Spleen (tissue), 11 donors: ENCODE data around the gene SLC38A6. TPM values are rescaled to one million over a fixed set of nuclear protein-coding genes. Genes with fewer than 3 reads are reported as not detected.
"Not testable (repeated sequence)": the region's sequence is repeated elsewhere in the genome, so short reads cannot be mapped to it uniquely, and the experiment has no call there.

Experiments used
- DNase-seq: peaks from one replicate; pipeline ENCODE4 v3.0.0-alpha.2; 2020
- H3K27ac ChIP-seq, 8 donors: fragments of 200-600 bp; sonication (generic) in 7 of 8; 1 replicate in 4 of 8; 2 replicates in 4 of 8; pipeline versions ENCODE4 v1.5.0 to v1.8.0; 2016 to 2021; ENCODE audit warnings: inconsistent platforms in 4 of 8, mild to moderate bottlenecking in 4 of 8, moderate library complexity in 1 of 8
- H3K27me3 ChIP-seq, 7 donors: fragments of 200-600 bp; sonication (generic) in 6 of 7; replicated peaks in 1 of 7; 1 replicate in 4 of 7; 2 replicates in 3 of 7; pipeline versions ENCODE4 v1.5.0 to v1.8.0; 2016 to 2021; ENCODE audit warnings: inconsistent platforms in 3 of 7, mild to moderate bottlenecking in 1 of 7
- H3K36me3 ChIP-seq, 6 donors: fragments of 200-600 bp; sonication (generic) in 5 of 6; 1 replicate in 4 of 6; 2 replicates in 2 of 6; pipeline versions ENCODE4 v1.5.0 to v1.8.0; 2016 to 2021; ENCODE audit warnings: inconsistent platforms in 2 of 6
- H3K4me1 ChIP-seq, 6 donors: fragments of 200-600 bp; sonication (generic) in 5 of 6; 1 replicate in 3 of 6; 2 replicates in 3 of 6; pipeline versions ENCODE4 v1.5.0 to v1.8.0; 2016 to 2021; ENCODE audit warnings: inconsistent platforms in 3 of 6
- H3K4me3 ChIP-seq, 8 donors: fragments of 200-600 bp; sonication (generic) in 7 of 8; 1 replicate in 4 of 8; 2 replicates in 4 of 8; pipeline versions ENCODE4 v1.5.0 to v1.8.0; 2016 to 2021; ENCODE audit warnings: inconsistent platforms in 4 of 8, mild to moderate bottlenecking in 4 of 8, moderate library complexity in 2 of 8
- H3K9me3 ChIP-seq, 8 donors: fragments of 200-600 bp; sonication (generic) in 7 of 8; 1 replicate in 4 of 8; 2 replicates in 4 of 8; pipeline versions ENCODE4 v1.5.0 to v1.8.0; 2016 to 2021; ENCODE audit warnings: inconsistent platforms in 4 of 8
- CTCF ChIP-seq, 11 experiments: fragments of 200-600 bp in 7 of 11; fragments of 450-650 bp in 4 of 11; sonication (generic) in 4 of 11; IDR thresholded peaks in 8 of 11; conservative IDR thresholded peaks in 3 of 11; 1 replicate in 7 of 11; 2 replicates in 4 of 11; pipeline versions ENCODE4 v1.4.0 to v1.8.0; 2016 to 2021; ENCODE audit warnings: antibody characterized with exemption in 11 of 11, inconsistent platforms in 4 of 11, mild to moderate bottlenecking in 1 of 11
- POLR2A ChIP-seq, 3 donors: fragments of 450-650 bp; IDR thresholded peaks; one replicate each; pipeline ENCODE4 v1.5.1; 2017; ENCODE audit warnings: antibody characterized with exemption in 3 of 3, mild to moderate bottlenecking in 1 of 3
- POLR2AphosphoS5 ChIP-seq, 3 donors: sonication (generic); formaldehyde crosslinking; IDR thresholded peaks; one replicate each; pipeline ENCODE4 v1.5.1; 2017; ENCODE audit warnings: antibody characterized with exemption in 3 of 3
- WGBS, 5 donors: extraction: QIAGEN DNeasy Blood & Tissue Kit in 3 of 5; methylation state at CpG; one replicate each; pipeline versions ENCODE4 v1.1.5 to v1.1.7; 2013 to 2018; 5-methylcytosine and 5-hydroxymethylcytosine counted together
- intact Hi-C: fragments of 100-400 bp; cut with DNase I; formaldehyde crosslinking; loops from one replicate; pipeline ENCODE4 v1.15.0; 2023; ENCODE audit warnings: low total_unique reads
- polyA plus RNA-seq, 3 donors: library from polyadenylated mRNA; stranded (reverse); fragments of 200-250 nt; gene quantifications; one replicate each; pipeline ENCODE4 v1.2.1, GENCODE V29; 2013
- total RNA-seq, 7 donors: library from RNA; depleted of rRNA in 3 of 7; stranded (reverse); fragments of >200 nt in 3 of 7; fragmentation: NEBNext Ultra II Directional in 4 of 7; extraction: Animal tissue kit (Norgen Biotek cat#: 25700) in 4 of 7; gene quantifications; one replicate each; pipeline versions ENCODE4 v1.1.0 to v1.2.1, GENCODE V29; 2016 to 2021
- donor health status: healthy with polysubstance abuse.
- donor health status: DM: no; HTN: no; CAD: no; lungs with moderate emphysema.
- donor health status: DM: no; HTN: no; CAD: no.
- donor health status: Bipolar disorder and iron deficiency.
- donor health status: healthy.
- donor health status: DM: no; HTN: no; CAD: no.
- donor health status: DM: yes; HTN: yes; CAD: no.

Gene SLC38A6
- total and polyA plus RNA-seq, 10 donors: 9.5 to 34.2 (median 17.5) TPM

- DNase-seq: no peak
- 64 to 80% (median 76%) methylated on average over 7 of the region's 7 CpGs for WGBS, 5 donors
- Histone ChIP-seq H3K9me3 (no peaks in the 10 kb centered on the region), H3K36me3 (no peaks in the 10 kb centered on the region), H3K27ac (no peak overlapping the region), H3K4me3 (no peak overlapping the region), H3K27me3 (no peaks in the 10 kb centered on the region), H3K4me1 (no peaks in the 10 kb centered on the region)
- intact Hi-C loops: no loop called here
- TF ChIP-seq CTCF (IDR thresholded peaks at IDR 0.05 in 8 of 11, conservative IDR thresholded peaks at IDR 0.05 in 3 of 11) (no peak), POLR2A (IDR thresholded peaks at IDR 0.05) (no peak), POLR2AphosphoS5 (IDR thresholded peaks at IDR 0.05) (no peak)
Measured at GRCh38 chr14:61090432-61091216, 109.6 kb downstream of the SLC38A6 start.

- Histone ChIP-seq H3K36me3 (no peaks in the 10 kb centered on the region), H3K9me3 (peaks cover 0 to under 1% (median 0%) of the 10 kb centered on the region in 8 donors), H3K27ac (no peak overlapping the region), H3K4me3 (no peak overlapping the region), H3K4me1 (no peaks in the 10 kb centered on the region), H3K27me3 (no peaks in the 10 kb centered on the region)
- WGBS, 5 donors: 48 to 100% (median 91%) methylated on average over 2 of the region's 2 CpGs
- DNase-seq: no peak
- TF ChIP-seq POLR2AphosphoS5 (IDR thresholded peaks at IDR 0.05) (no peak), POLR2A (IDR thresholded peaks at IDR 0.05) (no peak), CTCF (IDR thresholded peaks at IDR 0.05 in 8 of 11, conservative IDR thresholded peaks at IDR 0.05 in 3 of 11) (no peak)
- intact Hi-C loops: no loop called here
Measured at GRCh38 chr14:61091657-61092273, 110.7 kb downstream of the SLC38A6 start.

GRCh38 chr14:61098096-61098495 is 117.1 kb downstream of the SLC38A6 start:
- WGBS, 5 donors: 82 to 95% (median 92%) methylated on average over 15 of the region's 15 CpGs
- H3K4me1 ChIP-seq: peaks cover 0 to 29% (median 10%) of the 10 kb centered on the region in 6 donors
- H3K27me3 ChIP-seq, intact Hi-C loops, H3K4me3 ChIP-seq, H3K36me3 ChIP-seq, H3K27ac ChIP-seq, DNase-seq: not testable (repeated sequence)
- peaks cover 0 to 17% (median 2%) of the 10 kb centered on the region in 8 donors for H3K9me3 ChIP-seq

- TF ChIP-seq CTCF (IDR thresholded peaks at IDR 0.05 in 8 of 11, conservative IDR thresholded peaks at IDR 0.05 in 3 of 11) (no peak), POLR2AphosphoS5 (IDR thresholded peaks at IDR 0.05) (no peak), POLR2A (IDR thresholded peaks at IDR 0.05) (no peak)
- no peak overlapping the region for H3K4me3 ChIP-seq
- H3K27ac ChIP-seq: no peak overlapping the region
- intact Hi-C loops: no loop called here
- no peaks in the 10 kb centered on the region for H3K27me3 ChIP-seq
- peaks cover 0 to 35% (median 13%) of the 10 kb centered on the region in 6 donors for H3K4me1 ChIP-seq
- DNase-seq: no peak
- H3K36me3 ChIP-seq: peaks cover 0 to 4% (median 0%) of the 10 kb centered on the region in 6 donors
- peaks cover 0 to 17% (median 2%) of the 10 kb centered on the region in 8 donors for H3K9me3 ChIP-seq
Measured at GRCh38 chr14:61098721-61099120, 117.7 kb downstream of the SLC38A6 start.
